H9 (cell line): ENCODE data around the gene NPHP4. TPM values are rescaled to one million over a fixed set of nuclear protein-coding genes. Genes with fewer than 3 reads are reported as not detected.
A peak's percentile ranks its signal among the peaks of the same experiment; 100 is the strongest.

Source experiments
- DNase-seq: peaks from one replicate; pipeline ENCODE4 v3.0.0-alpha.2; 2017
- H2AFZ ChIP-seq: one replicate; pipeline ENCODE4 v1.6.1; 2013; ENCODE audit warnings: mild to moderate bottlenecking, low read length, control low read depth, moderate library complexity
- H2AK5ac ChIP-seq: 2 replicates; pipeline ENCODE4 v1.6.1; 2013; ENCODE audit warnings: low read length, control low read depth, mixed read lengths; ENCODE audit not compliant: insufficient read length
- H2BK120ac ChIP-seq: one replicate; pipeline ENCODE4 v1.6.1; 2013; ENCODE audit warnings: low read depth, mild to moderate bottlenecking, low read length, control low read depth, inconsistent platforms; ENCODE audit not compliant: poor library complexity, severe bottlenecking
- H2BK12ac ChIP-seq: 2 replicates; pipeline ENCODE4 v1.6.1; 2013; ENCODE audit warnings: low read length, control low read depth, mixed read lengths, low read depth; ENCODE audit not compliant: insufficient read length
- H2BK15ac ChIP-seq: 2 replicates; pipeline ENCODE4 v1.6.1; 2013; ENCODE audit warnings: low read depth, low read length, control low read depth
- H2BK20ac ChIP-seq: one replicate; pipeline ENCODE4 v1.6.1; 2013; ENCODE audit warnings: low read depth, mild to moderate bottlenecking, low read length, control low read depth, inconsistent platforms; ENCODE audit not compliant: poor library complexity, severe bottlenecking
- H2BK5ac ChIP-seq: 2 replicates; pipeline ENCODE4 v1.6.1; 2013; ENCODE audit warnings: low read length, control low read depth, mixed read lengths; ENCODE audit not compliant: insufficient read length
- H3K14ac ChIP-seq: 2 replicates; pipeline ENCODE4 v1.6.1; 2013; ENCODE audit warnings: low read length, control low read depth; ENCODE audit not compliant: insufficient read depth
- H3K18ac ChIP-seq: 2 replicates; pipeline ENCODE4 v1.6.1; 2013; ENCODE audit warnings: low read depth, mild to moderate bottlenecking, mixed read lengths, low read length, control low read depth; ENCODE audit not compliant: insufficient read length
- H3K23ac ChIP-seq: 2 replicates; pipeline ENCODE4 v1.6.1; 2013; ENCODE audit warnings: low read length, control low read depth, mixed read lengths, low read depth; ENCODE audit not compliant: insufficient read length
- H3K23me2 ChIP-seq: 2 replicates; pipeline ENCODE4 v1.6.1; 2013; ENCODE audit warnings: low read depth, mild to moderate bottlenecking, mixed read lengths, low read length, control low read depth; ENCODE audit not compliant: insufficient read length, poor library complexity, severe bottlenecking
- H3K27ac ChIP-seq: 2 replicates; pipeline ENCODE4 v1.5.1; 2013; ENCODE audit warnings: low read length, control low read depth, mixed read lengths, low read depth; ENCODE audit not compliant: insufficient read length
- H3K27me3 ChIP-seq: 2 replicates; pipeline ENCODE4 v1.6.1; 2013; ENCODE audit warnings: low read length, control low read depth, inconsistent platforms; ENCODE audit not compliant: insufficient read depth
- H3K4ac ChIP-seq: 2 replicates; pipeline ENCODE4 v1.6.1; 2013; ENCODE audit warnings: low read depth, mild to moderate bottlenecking, control low read depth, inconsistent platforms, low read length, moderate library complexity
- H3K4me1 ChIP-seq: 2 replicates; pipeline ENCODE4 v1.6.1; 2013; ENCODE audit warnings: low read length, control low read depth, inconsistent platforms; ENCODE audit not compliant: insufficient read depth
- H3K4me2 ChIP-seq: 2 replicates; pipeline ENCODE4 v1.6.1; 2013; ENCODE audit warnings: low read length, control low read depth, mixed read lengths; ENCODE audit not compliant: insufficient read length, insufficient read depth
- H3K56ac ChIP-seq: 2 replicates; pipeline ENCODE4 v1.6.1; 2013; ENCODE audit warnings: low read depth, mild to moderate bottlenecking, mixed read lengths, low read length, control low read depth; ENCODE audit not compliant: insufficient read length
- H3K79me1 ChIP-seq: 2 replicates; pipeline ENCODE4 v1.6.1; 2013; ENCODE audit warnings: low read depth, mild to moderate bottlenecking, moderate library complexity, low read length, control low read depth, inconsistent platforms; ENCODE audit not compliant: insufficient read depth, poor library complexity, severe bottlenecking
- H3K79me2 ChIP-seq: 2 replicates; pipeline ENCODE4 v1.6.1; 2013; ENCODE audit warnings: low read length, control low read depth, inconsistent platforms; ENCODE audit not compliant: insufficient read depth
- H3K9ac ChIP-seq: 2 replicates; pipeline ENCODE4 v1.6.1; 2013; ENCODE audit warnings: low read length, control low read depth, mixed read lengths; ENCODE audit not compliant: insufficient read length; ENCODE audit errors: extremely low read depth
- H3K9me3 ChIP-seq: one replicate; pipeline ENCODE4 v1.6.1; 2013; ENCODE audit warnings: low read depth, low read length, inconsistent platforms; ENCODE audit not compliant: control insufficient read depth
- H3T11ph ChIP-seq: one replicate; pipeline ENCODE4 v1.6.1; 2013; ENCODE audit warnings: mild to moderate bottlenecking, low read length, control low read depth, inconsistent platforms
- H4K20me1 ChIP-seq: one replicate; pipeline ENCODE4 v1.6.1; 2013; ENCODE audit not compliant: control insufficient read depth, insufficient read length, insufficient read depth
- H4K5ac ChIP-seq: 2 replicates; pipeline ENCODE4 v1.6.1; 2013; ENCODE audit warnings: low read depth, mild to moderate bottlenecking, mixed read lengths, low read length, control low read depth; ENCODE audit not compliant: insufficient read length
- H4K8ac ChIP-seq: replicated peaks from 2 replicates; pipeline ENCODE4 v1.6.1; 2013; ENCODE audit warnings: low read length, control low read depth, mixed read lengths, low read depth; ENCODE audit not compliant: insufficient read length
- H4K91ac ChIP-seq: 2 replicates; pipeline ENCODE4 v1.6.1; 2013; ENCODE audit warnings: low read depth, mild to moderate bottlenecking, moderate library complexity, mixed read lengths, low read length, control low read depth; ENCODE audit not compliant: insufficient read length
- H3K27ac Mint-ChIP-seq, 3 experiments: 2 replicates in 2 of 3; 3 replicates in 1 of 3; pipeline ENCODE4 v1.8.0; 2020 to 2021; ENCODE audit warnings: mixed read lengths in 3 of 3, mild to moderate bottlenecking in 1 of 3, moderate library complexity in 1 of 3
- H3K27me3 Mint-ChIP-seq: 2 replicates; pipeline ENCODE4 v1.8.0; 2021; ENCODE audit warnings: low read depth, mild to moderate bottlenecking, moderate library complexity, mixed read lengths
- H3K36me3 Mint-ChIP-seq, 3 experiments: 2 replicates in 2 of 3; 3 replicates in 1 of 3; pipeline ENCODE4 v1.8.0; 2020 to 2021; ENCODE audit warnings: low read depth in 3 of 3, mixed read lengths in 3 of 3; ENCODE audit not compliant: insufficient read depth in 1 of 3
- H3K4me1 Mint-ChIP-seq, 2 experiments: 2 replicates each; pipeline ENCODE4 v1.8.0; 2020; ENCODE audit warnings: mixed read lengths in 2 of 2
- H3K4me3 Mint-ChIP-seq, 2 experiments: 2 replicates in 1 of 2; 3 replicates in 1 of 2; pipeline ENCODE4 v1.8.0; 2020 to 2021; ENCODE audit warnings: mild to moderate bottlenecking in 2 of 2, mixed read lengths in 2 of 2, moderate library complexity in 1 of 2
- H3K9me3 Mint-ChIP-seq, 2 experiments: 2 replicates in 1 of 2; 3 replicates in 1 of 2; pipeline ENCODE4 v1.8.0; 2020; ENCODE audit warnings: mild to moderate bottlenecking in 2 of 2, mixed read lengths in 2 of 2, moderate library complexity in 1 of 2
- CTCF ChIP-seq: fragments of 200-600 bp; sonication (generic); conservative IDR thresholded peaks from 3 replicates; pipeline ENCODE4 v1.8.0; 2021; ENCODE audit warnings: antibody characterized with exemption, mild to moderate bottlenecking
- WGBS: extraction: QIAGEN DNeasy Blood & Tissue Kit; methylation state at CpG from one replicate; pipeline ENCODE4 v1.1.7; 2013; ENCODE audit warnings: missing lambda C conversion rate, low lambda C conversion rate, mixed read lengths; ENCODE audit not compliant: insufficient read length; ENCODE audit errors: extremely low coverage; 5-methylcytosine and 5-hydroxymethylcytosine counted together
- total RNA-seq: library from RNA; stranded (reverse); gene quantifications from 2 replicates; pipeline ENCODE4 v1.2.1, GENCODE V29; 2021

Gene NPHP4
- total RNA-seq, 1 experiment from 2014 or later: 17.6 TPM

DNA sequence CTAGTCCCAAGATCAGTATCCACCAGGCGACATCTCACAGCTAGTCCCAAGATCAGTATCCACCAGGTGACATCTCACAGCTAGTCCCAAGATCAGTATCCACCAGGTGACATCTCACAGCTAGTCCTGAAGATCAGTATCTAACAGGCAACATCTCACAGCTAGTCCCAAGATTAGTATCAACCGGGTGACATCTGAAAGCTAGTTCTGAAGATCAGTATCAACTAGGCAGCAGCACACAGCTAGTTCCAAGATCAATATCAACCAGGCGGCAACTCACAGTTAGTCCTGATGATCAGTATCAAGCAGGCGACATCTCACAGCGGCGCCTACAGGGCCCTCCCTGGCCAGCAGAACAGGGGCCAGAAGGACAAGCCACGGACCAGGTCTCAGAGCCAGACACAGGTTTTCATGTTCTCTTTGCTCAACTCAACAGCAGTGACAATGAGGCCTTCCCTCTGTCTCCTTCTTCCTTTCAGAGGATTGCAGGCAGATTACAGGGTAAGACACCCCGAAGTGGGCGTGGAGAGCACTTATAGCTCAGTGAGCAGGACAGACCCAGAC lies 32.5 kb downstream of the NPHP4 start:
- H3K27me3 ChIP-seq: no peaks in the 10 kb centered on the region
- H3K79me2 ChIP-seq: no peaks in the 10 kb centered on the region
- H4K8ac ChIP-seq: no peak overlapping the region
- no peak for DNase-seq
- no peak overlapping the region for H2AFZ ChIP-seq
- no peaks in the 10 kb centered on the region for H3K27me3 Mint-ChIP-seq
- H3T11ph ChIP-seq: no peak overlapping the region
- H4K91ac ChIP-seq: no peak overlapping the region
- H3K14ac ChIP-seq: no peak overlapping the region
- no peak overlapping the region for H3K4me3 Mint-ChIP-seq
- no peak overlapping the region for H2BK20ac ChIP-seq
- no peak overlapping the region for H3K4ac ChIP-seq
- H2BK5ac ChIP-seq: no peak overlapping the region
- H3K27ac Mint-ChIP-seq: 0 out of 7 replicates have a peak overlapping the region, but pooled peaks of 1 of the 3 experiments have one; percentile 31
- no peak overlapping the region for H2BK120ac ChIP-seq
- peaks cover 2% of the 10 kb centered on the region; the same call in 1 of the 2 replicates for H3K4me1 ChIP-seq
- H4K20me1 ChIP-seq: no peaks in the 10 kb centered on the region
- no peak for TF ChIP-seq CTCF
- peaks cover 15 to 44% (median 22%) of the 10 kb centered on the region in 3 experiments for H3K36me3 Mint-ChIP-seq
- no peak overlapping the region for H2BK15ac ChIP-seq
- no peak overlapping the region for H2BK12ac ChIP-seq
- H3K9me3 Mint-ChIP-seq: no peaks in the 10 kb centered on the region
- H3K56ac ChIP-seq: no peak overlapping the region
- no peak overlapping the region for H3K23ac ChIP-seq
- no peaks in the 10 kb centered on the region for H3K9me3 ChIP-seq
- H3K4me2 ChIP-seq: no peak overlapping the region
- no CpG with 5 or more reads among the region's 9 CpGs for WGBS
- H4K5ac ChIP-seq: no peak overlapping the region
- H3K9ac ChIP-seq: no peak overlapping the region
- peaks cover 4 to 5% of the 10 kb centered on the region in 2 experiments for H3K4me1 Mint-ChIP-seq
- H3K79me1 ChIP-seq: no peaks in the 10 kb centered on the region
- no peak overlapping the region for H3K18ac ChIP-seq
- H2AK5ac ChIP-seq: no peak overlapping the region
- H3K23me2 ChIP-seq: no peaks in the 10 kb centered on the region
- H3K27ac ChIP-seq: no peak overlapping the region
